HepG2 (cell line): ENCODE results near the gene GOLGA6L9.

Experiments used
- CTCF ChIP-seq: sonication (generic); formaldehyde crosslinking; IDR thresholded peaks from 2 replicates; pipeline ENCODE4 v1.5.0; 2020; ENCODE audit warnings: mild to moderate bottlenecking, missing genetic modification reagents, moderate library complexity
- EP300 ChIP-seq, 3 experiments: sonication (generic) in 1 of 3; formaldehyde crosslinking in 1 of 3; IDR thresholded peaks; 2 replicates each; pipeline versions ENCODE4 v1.5.1 to v1.6.1; 2011 to 2020; ENCODE audit warnings: low read depth in 2 of 3, low read length in 2 of 3, borderline replicate concordance in 1 of 3, improper control_type of control experiment in 1 of 3, mild to moderate bottlenecking in 1 of 3, missing genetic modification reagents in 1 of 3, moderate library complexity in 1 of 3
- FOXM1 ChIP-seq: sonication (generic); formaldehyde crosslinking; IDR thresholded peaks from 2 replicates; pipeline ENCODE4 v1.5.0; 2020; ENCODE audit warnings: missing genetic modification reagents
- HIVEP1 ChIP-seq: sonication (generic); formaldehyde crosslinking; IDR thresholded peaks from 2 replicates; pipeline ENCODE4 v1.4.0; 2020; ENCODE audit warnings: mild to moderate bottlenecking, missing genetic modification reagents
- NR2F2 ChIP-seq: IDR thresholded peaks from 2 replicates; pipeline ENCODE4 v1.6.1; 2012; ENCODE audit warnings: low read depth, inconsistent platforms, borderline replicate concordance
- RXRA ChIP-seq: sonication (generic); formaldehyde crosslinking; IDR thresholded peaks from 2 replicates; pipeline ENCODE4 v1.5.1; 2020; ENCODE audit warnings: missing genetic modification reagents
- ZMAT3 ChIP-seq: sonication (generic); formaldehyde crosslinking; conservative IDR thresholded peaks from 2 replicates; pipeline ENCODE4 v1.7.0; 2021; ENCODE audit warnings: missing genetic modification reagents
- TF ChIP-seq, protein P1 (sequence below): sonication (generic); formaldehyde crosslinking; IDR thresholded peaks from 2 replicates; pipeline ENCODE4 v1.4.0; 2020; ENCODE audit warnings: missing genetic modification reagents, borderline replicate concordance

DNA sequence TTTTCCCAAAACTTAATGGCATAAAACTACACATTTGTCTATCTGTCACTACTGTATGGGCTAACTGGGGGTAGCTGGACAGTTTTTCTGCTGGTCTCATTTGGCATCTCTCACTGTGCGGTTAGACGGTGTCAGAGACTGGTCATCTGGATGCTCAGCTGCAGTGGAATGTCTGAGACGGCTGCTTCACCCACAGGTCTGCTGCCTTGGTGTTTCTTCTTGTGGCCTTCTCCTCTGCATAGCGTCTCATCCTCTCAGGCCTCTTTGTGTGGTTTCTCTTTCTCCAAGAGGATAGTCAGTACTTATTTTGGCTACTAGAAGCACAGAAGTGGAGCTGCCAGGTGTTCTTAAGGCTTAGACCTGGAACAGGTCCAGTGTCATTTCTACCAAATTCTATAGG lies 35.9 kb upstream of the GOLGA6L9 start:
- no peak for TF ChIP-seq FOXM1
- no peak for TF ChIP-seq EP300 (IDR thresholded peaks at IDR 0.05; ENCODE audit: low read depth in 2 of 2, low read length in 2 of 2)
- no peak for TF ChIP-seq EP300 (CRISPR knock-in tag; IDR thresholded peaks at IDR 0.05; ENCODE audit: borderline replicate concordance)
- TF ChIP-seq NR2F2 = no peak
- no peak for TF ChIP-seq CTCF (CRISPR knock-in tag)
- TF ChIP-seq RXRA (CRISPR knock-in tag) = no peak
- TF ChIP-seq, protein P1, sequence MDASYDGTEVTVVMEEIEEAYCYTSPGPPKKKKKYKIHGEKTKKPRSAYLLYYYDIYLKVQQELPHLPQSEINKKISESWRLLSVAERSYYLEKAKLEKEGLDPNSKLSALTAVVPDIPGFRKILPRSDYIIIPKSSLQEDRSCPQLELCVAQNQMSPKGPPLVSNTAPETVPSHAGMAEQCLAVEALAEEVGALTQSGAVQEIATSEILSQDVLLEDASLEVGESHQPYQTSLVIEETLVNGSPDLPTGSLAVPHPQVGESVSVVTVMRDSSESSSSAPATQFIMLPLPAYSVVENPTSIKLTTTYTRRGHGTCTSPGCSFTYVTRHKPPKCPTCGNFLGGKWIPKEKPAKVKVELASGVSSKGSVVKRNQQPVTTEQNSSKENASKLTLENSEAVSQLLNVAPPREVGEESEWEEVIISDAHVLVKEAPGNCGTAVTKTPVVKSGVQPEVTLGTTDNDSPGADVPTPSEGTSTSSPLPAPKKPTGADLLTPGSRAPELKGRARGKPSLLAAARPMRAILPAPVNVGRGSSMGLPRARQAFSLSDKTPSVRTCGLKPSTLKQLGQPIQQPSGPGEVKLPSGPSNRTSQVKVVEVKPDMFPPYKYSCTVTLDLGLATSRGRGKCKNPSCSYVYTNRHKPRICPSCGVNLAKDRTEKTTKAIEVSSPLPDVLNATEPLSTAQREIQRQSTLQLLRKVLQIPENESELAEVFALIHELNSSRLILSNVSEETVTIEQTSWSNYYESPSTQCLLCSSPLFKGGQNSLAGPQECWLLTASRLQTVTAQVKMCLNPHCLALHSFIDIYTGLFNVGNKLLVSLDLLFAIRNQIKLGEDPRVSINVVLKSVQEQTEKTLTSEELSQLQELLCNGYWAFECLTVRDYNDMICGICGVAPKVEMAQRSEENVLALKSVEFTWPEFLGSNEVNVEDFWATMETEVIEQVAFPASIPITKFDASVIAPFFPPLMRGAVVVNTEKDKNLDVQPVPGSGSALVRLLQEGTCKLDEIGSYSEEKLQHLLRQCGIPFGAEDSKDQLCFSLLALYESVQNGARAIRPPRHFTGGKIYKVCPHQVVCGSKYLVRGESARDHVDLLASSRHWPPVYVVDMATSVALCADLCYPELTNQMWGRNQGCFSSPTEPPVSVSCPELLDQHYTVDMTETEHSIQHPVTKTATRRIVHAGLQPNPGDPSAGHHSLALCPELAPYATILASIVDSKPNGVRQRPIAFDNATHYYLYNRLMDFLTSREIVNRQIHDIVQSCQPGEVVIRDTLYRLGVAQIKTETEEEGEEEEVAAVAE (CRISPR knock-in tag) = no peak
- no peak for TF ChIP-seq HIVEP1 (CRISPR knock-in tag)
- TF ChIP-seq ZMAT3 (CRISPR knock-in tag) = no peak
